GM06990 (cell line): ENCODE results near the gene USP10.
"Not testable (repeated sequence)": the region's sequence is repeated elsewhere in the genome, so short reads cannot be mapped to it uniquely, and the experiment has no call there.

Experiments used
- DNase-seq: peaks from one replicate; pipeline ENCODE4 v3.0.0-alpha.2; 2011; ENCODE audit not compliant: insufficient read length; ENCODE audit errors: extremely low read depth
- H3K27me3 ChIP-seq: replicated peaks from 2 replicates; pipeline ENCODE4 v1.6.0; 2011; ENCODE audit warnings: low read length; ENCODE audit not compliant: control insufficient read depth, insufficient read depth
- H3K36me3 ChIP-seq: 2 replicates; pipeline ENCODE4 v1.5.1; 2011; ENCODE audit warnings: low read length; ENCODE audit not compliant: control insufficient read depth, insufficient read depth
- H3K4me3 ChIP-seq: replicated peaks from 2 replicates; pipeline ENCODE4 v1.5.1; 2011; ENCODE audit warnings: low read depth, mild to moderate bottlenecking, control low read depth, low read length
- CTCF ChIP-seq: IDR thresholded peaks from 2 replicates; pipeline ENCODE4 v1.5.1; 2011; ENCODE audit warnings: low read length, control low read depth, mild to moderate bottlenecking, inconsistent platforms; ENCODE audit not compliant: insufficient read depth, poor library complexity, severe bottlenecking

Gene USP10

DNA sequence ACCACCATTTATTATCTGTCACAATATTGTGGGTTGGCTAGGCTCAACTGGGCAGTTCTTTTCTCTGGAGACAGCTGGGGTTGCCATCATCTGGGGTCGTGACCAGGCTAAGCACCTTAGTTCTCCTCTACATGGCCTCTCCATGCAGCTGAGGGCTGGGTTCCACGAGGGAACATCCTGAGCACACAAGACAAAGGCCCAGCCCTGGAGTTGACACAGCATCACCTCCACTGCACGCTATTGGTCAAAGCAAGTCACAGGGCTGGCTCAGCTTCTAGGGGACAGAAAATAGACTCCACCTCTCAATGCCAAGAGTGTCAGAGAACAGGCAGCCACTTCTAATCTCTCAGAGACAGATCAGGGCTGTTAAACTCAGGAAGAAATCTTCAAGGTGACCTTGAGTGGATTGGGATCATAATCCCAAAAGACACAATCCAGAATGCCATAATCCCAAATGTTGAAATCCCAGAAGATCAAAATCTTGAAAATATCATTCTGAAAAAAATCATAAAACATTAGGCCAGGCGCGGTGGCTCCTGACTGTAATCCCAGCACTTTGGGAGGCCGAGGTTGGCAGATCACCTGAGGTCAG lies 13.0 kb upstream of the USP10 start:
- Histone ChIP-seq H3K36me3 (no peaks in the 10 kb centered on the region), H3K4me3 (no peak overlapping the region), H3K27me3 (no peaks in the 10 kb centered on the region)
- DNase-seq = no peak
- TF ChIP-seq CTCF = no peak

DNA sequence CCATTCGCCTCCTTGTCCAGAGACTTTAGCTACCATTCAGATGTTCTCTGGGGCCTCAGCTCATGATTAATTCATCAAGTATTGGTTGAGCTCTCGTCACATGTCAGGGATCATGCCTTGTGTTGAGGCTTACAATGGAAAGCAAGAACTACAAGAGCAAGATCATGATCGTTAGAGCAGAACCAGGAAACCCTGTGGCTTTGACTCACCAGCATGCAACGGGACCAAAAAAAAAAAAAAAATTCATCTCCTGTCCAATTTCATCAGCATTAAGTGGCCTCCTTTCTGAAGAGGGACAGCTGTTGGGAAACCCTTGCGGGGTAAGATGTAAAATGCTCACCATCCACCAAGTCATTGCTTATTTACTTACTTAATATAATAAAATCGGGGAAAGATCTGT lies 12.1 kb upstream of the USP10 start:
- TF ChIP-seq CTCF = no peak
- peak; percentile 64 for DNase-seq

DNA sequence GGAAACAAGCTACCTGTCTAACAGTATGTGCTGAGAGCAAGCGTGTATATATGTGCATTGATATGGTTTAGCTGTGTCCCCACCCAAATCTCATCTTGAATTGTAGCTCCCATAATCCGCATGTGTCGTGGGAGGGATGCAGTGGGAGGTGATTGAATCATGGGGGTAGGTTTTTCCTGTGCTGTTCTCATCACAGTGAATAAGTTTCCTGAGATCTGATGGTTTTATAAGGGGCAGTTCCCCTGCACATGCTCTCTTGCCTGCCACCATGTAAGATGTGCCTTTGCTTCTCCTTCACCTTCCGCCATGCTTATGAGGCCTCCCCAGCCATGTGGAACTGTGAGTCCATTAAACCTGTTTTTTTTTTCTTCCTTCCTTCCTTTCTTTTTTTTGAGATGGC lies 11.6 kb upstream of the USP10 start:
- not testable (repeated sequence) for H3K4me3 ChIP-seq, H3K36me3 ChIP-seq, DNase-seq, H3K27me3 ChIP-seq

More for the DNA sequence above, 12.1 kb upstream of the USP10 start:
- Histone ChIP-seq H3K4me3 (no peak overlapping the region), H3K27me3 (no peaks in the 10 kb centered on the region), H3K36me3 (no peaks in the 10 kb centered on the region)

DNA sequence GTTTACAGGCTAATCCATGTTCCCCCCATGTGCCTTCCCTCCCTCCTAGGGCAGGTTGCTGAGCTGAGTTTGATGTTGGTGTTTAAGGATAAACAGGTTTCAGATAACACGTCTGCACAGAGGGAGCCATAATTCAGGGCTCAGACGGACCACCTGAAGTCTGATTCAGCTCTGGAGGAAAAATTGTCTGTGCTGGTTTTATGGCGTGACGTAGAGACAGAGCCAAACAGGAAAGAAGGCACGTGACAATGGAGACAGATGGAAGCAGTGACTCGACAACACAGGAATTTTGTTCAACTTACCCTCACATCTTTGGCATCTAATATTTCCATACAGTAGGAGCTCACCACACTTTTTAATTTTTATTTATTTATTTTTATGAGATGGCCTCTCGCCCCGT lies 10.7 kb upstream of the USP10 start:
- no peak for DNase-seq
- no peak overlapping the region for H3K4me3 ChIP-seq
- no peak for TF ChIP-seq CTCF
- H3K36me3 ChIP-seq = no peaks in the 10 kb centered on the region
- no peaks in the 10 kb centered on the region for H3K27me3 ChIP-seq

DNA sequence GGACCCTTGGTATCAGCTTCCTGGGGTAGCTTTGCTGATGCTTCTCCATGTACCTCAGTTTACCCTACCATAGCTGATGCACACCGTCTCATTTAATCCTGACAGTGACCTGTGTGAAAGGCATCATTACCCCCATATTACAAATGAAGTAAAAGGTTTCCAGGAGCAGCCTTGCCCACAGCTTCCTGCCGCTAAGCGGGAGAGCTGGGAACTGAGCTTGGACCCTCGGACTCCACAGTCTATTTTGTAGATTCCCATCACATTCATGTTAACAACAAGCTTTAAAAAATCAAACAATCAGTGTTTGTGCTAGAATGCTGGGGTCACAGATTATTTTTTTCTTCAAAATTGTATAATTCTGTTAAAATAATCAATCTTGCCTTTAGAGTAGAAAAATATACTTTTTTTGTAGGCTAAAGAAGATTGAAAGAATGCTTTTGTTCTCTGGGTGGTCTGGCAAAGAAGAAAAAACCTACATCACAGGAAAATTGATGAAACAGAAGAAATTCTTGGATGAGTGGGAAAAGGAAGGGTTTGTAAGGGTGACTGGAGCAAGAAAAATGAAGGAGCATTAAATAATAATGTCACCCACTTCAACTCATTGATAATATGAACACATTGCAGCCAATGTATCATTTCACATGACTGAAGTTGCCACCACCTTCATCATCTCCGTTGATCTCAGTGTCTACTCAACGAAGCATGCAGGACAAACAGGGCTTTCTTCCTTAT lies 9.5 kb upstream of the USP10 start:
- no peak overlapping the region for H3K4me3 ChIP-seq
- H3K27me3 ChIP-seq = no peaks in the 10 kb centered on the region
- DNase-seq = no peak
- TF ChIP-seq CTCF = no peak
- no peaks in the 10 kb centered on the region for H3K36me3 ChIP-seq

- no peak for TF ChIP-seq CTCF
- Histone ChIP-seq H3K4me3 (no peak overlapping the region), H3K27me3 (no peaks in the 10 kb centered on the region), H3K36me3 (no peaks in the 10 kb centered on the region)
- DNase-seq = no peak
Measured at GRCh38 chr16:84692451-84693214, 7.2 kb upstream of the USP10 start.

DNA sequence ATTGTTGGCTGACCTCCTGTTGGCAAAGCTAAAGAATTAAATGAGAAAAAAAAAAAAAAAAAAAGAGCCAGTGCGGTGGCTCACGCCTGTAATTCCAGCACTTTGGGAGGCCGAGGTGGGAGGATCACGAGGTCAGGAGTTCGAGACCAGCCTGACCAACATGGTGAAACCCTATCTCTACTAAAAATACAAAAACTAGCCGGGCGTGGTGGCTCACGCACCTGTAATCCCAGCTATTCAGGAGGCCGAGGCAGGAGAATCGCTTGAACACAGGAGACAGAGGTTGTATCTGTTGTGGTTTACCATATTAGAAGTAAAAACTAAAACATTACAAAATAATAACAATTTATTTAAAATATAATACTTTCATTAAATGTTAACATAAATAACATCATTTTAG lies 5.9 kb upstream of the USP10 start:
- DNase-seq, H3K27me3 ChIP-seq, H3K36me3 ChIP-seq, H3K4me3 ChIP-seq: not testable (repeated sequence)
